HG03354 (cell line): ENCODE measurements around the gene SMIM36.
"Not testable (repeated sequence)": the region's sequence is repeated elsewhere in the genome, so short reads cannot be mapped to it uniquely, and the experiment has no call there.

Experiments
- ATAC-seq: cut with Tn5 transposase; IDR thresholded peaks from one replicate; pipeline ENCODE4 v1.9.1; 2021; ENCODE audit warnings: mild to moderate bottlenecking; ENCODE audit not compliant: unreplicated experiment, poor library complexity, severe bottlenecking

The SMIM36 gene

DNA sequence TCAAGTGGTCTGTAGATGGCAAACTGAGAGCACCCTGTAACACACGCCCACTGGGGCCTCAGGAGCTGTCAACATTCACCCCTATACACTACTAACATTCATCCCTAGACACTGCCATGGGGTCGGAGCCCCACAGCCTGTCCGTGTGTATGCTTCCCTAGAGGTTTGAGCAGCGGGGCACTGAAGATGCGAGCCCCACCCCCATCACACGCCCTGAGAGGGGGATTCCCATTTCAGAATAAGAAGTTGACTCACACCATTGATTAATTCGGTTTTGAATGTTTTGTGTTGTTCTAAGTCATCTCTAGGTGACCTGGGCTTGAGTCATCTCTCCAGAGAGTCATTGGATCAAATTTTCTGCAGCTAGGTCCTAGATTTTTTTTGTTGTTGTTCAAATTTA, 52.3 kb downstream of the SMIM36 start:
- peak; percentile 80 for ATAC-seq

GRCh38 chr17:55458287-55458900, 52.9 kb downstream of the SMIM36 start:
- no peak for ATAC-seq

DNA sequence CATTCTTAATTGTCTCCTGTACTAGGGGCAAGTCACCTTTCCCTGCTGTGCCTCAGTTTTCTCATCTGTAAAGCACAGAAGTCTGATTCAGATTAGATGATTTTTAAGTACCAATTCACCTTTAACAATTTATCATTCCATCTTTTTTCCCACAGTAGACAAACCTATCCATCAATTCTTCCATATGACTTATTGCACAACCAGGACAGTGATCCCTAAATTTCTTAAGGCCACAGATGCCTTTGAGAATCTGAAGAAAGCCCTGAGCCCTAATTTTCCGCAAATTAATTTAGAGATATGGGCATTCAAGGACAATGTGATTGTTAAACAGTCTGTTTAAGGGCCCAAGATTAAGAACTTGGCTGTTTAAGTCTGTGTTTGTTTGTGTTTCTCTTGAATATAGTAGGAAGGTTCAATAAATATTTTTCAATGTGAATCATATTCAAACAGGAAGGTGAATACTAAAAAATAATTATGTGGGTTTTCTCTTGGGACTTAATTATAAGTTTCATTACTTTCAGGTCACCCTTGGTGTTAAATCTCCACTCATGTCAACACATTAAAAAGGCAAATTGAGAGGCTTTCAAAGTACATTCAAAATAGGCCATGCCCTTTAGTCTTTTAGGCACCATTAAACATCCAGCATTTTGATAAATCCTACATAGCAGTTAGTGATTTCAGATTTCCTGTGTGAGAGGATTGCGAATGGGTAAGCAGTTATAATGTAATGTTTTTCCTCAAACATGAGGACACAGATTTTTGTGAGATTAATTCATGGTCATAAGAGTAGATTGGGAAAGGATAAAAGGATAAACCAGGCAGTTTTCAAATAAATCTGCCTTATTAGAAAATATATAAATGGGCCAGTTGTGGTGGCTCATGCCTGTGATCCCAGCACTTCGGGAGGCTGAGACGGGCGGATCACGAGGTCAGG, 54.7 kb downstream of the SMIM36 start:
- no peak for ATAC-seq

- no peak for ATAC-seq
Observed at GRCh38 chr17:55454906-55455474, 56.3 kb downstream of the SMIM36 start.

GRCh38 chr17:55453839-55454557, 57.3 kb downstream of the SMIM36 start:
- no peak for ATAC-seq

- ATAC-seq, result peak; percentile 85
Observed at GRCh38 chr17:55452139-55452790, 59.0 kb downstream of the SMIM36 start.

- ATAC-seq, result no peak
Observed at GRCh38 chr17:55451758-55452138, 59.5 kb downstream of the SMIM36 start.

DNA sequence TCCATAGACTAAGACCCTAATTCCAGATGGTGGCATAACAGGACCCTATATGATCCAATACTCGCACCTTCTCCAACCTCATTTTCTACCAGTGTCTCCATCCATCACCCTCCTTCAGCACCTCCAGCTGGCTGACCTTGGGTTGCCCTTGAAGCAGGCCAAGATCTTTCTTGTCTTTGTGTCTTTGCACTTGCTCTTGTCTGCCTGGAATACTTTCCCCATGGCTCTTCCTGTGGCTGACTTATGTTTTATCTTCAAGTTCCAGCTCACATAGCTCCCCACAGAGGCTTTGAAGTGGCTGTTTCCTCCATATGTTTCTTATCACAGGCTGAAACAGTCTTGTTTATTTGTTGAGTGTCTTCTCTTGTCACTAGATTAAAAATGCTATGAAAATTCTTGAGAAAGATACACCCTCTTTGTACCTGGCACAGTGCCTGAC, 60.0 kb downstream of the SMIM36 start:
- ATAC-seq, result no peak

GRCh38 chr17:55450232-55450825, 60.9 kb downstream of the SMIM36 start:
- ATAC-seq, result no peak

DNA sequence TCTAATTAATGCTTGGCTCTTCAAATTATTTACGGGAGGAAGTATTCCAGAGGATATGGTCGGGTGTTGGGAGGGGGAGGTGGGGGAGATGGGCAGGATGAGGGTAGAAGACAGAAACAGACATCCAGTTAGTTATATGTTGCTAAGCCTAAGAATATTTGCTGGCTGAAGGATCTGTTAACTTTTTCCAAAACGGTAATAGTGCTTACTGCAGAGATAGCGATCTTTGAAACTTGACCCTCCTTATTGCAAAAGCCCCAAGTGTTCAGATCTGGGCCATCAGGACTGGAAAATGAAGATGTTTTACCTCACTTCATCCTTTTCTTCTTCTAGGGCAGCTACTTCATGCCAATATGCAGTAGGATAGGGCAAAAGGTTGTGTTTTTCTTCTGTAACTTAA, 62.6 kb downstream of the SMIM36 start:
- no peak for ATAC-seq

DNA sequence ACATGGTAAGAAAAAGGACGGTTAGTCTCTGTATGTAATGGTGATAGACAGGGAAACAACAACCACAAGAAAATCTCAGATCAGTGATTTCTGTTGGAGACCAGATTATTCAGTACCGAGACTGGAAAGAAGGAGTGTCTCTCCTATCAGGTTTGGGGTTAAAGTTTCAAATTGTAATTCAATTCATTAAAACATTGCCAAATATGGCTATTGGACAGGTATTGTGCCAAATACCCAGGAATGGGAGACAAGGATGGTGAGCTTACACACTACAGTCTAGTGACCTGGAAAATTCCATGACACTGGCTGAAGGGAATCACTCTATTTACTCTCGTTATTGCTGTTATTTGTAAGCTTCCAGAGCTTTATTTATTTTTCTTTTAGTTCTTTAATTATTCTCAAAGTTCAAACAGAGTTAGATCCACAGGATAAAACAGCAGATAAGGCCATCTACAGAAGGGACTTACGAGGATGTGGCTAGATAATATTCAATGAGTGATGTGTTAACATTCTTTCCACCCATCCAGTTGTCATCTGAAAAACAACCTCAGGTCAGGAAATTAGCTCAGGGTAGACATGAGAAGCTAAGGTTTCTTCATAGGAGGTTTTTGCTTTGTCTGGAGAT, 64.6 kb downstream of the SMIM36 start:
- ATAC-seq, result no peak

- ATAC-seq, result not testable (repeated sequence)
Observed at GRCh38 chr17:55446004-55446403, 65.2 kb downstream of the SMIM36 start.

GRCh38 chr17:55444471-55445441, 66.5 kb downstream of the SMIM36 start:
- ATAC-seq, result peak; percentile 83

DNA sequence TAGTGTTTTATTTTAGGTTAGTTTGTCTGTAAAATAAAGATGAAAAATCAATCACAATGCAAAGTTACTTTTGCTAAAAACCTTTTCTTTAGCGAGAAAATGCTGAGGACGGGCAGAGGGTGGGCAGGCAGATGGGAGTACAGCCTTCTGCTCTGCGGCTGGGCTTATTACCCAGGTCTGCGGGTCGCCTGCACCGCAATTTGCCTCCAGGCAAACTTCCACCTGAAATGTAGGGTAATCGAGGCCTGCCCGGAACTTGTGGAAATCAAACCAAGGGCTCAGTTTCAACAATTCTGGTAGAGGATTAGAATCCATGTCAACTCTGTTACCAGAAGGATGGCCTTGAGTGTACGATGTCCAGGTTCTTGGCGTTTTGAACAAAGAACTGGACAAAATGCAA, 67.3 kb downstream of the SMIM36 start:
- ATAC-seq, result no peak

DNA sequence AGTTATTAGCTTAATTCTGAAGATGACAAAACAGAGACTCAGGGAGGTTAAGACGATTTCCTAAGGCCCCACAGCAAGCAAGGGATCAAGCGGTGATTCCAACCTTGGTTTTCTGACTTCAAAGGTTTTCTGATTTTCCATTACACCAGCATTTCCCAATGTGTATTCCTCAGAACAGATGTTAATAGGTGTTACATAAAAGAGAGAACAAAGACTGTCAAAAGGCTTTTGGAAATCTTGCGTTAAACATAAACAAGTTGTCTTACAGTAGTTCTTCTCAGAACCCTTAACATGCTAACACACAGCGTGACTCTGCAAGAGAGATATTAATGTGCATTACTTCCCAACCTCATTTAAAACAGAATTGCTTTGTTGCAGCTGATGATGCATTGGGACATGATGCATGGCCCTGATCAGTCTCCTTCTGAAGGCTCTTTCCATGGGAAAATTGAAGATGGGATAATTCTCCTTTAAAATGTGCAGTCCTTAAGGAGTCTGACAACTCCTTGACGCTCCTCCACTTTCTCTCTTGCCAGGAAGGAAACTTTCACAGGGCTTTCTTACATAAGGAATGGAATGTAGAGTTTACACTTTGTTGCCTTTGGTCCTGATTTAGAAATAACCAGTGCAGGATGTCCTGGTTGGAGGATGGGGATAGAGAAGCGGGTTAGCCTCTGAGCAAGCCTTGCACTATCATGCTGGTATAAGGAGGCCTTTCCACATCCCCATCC, 68.1 kb downstream of the SMIM36 start:
- no peak for ATAC-seq

- no peak for ATAC-seq
Observed at GRCh38 chr17:55442462-55442861, 68.8 kb downstream of the SMIM36 start.

DNA sequence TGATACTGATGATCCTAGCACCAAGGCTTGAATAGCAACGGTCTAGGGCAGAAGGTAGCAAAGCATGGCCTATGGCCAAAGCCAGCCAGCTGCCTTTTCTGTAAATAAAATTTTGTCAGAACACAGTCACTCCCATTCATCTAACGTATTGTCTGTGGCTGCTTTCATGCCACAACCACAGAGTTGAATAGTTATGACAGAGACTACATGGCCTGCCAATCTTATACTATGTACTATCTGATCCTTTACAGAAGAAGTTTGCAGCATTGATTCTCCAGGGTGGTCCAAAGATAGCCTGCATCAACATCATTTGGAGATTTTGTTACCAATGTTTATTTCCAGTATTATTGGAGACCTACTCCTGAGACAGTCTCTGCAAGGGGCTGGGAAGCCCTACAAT, 69.7 kb downstream of the SMIM36 start:
- no peak for ATAC-seq
